Measurements from ENCODE around the gene CASK. TPM values are rescaled to one million over a fixed set of nuclear protein-coding genes. Genes with fewer than 3 reads are reported as not detected.
"Not testable (repeated sequence)": the region's sequence is repeated elsewhere in the genome, so short reads cannot be mapped to it uniquely, and the experiment has no call there.

The CASK gene
- total RNA-seq, 6 experiments from 2014 or later, result 17.8 to 23.8 (median 20.4) TPM

GRCh38 chrX:41514179-41514578, 409.2 kb downstream of the CASK start:
- Histone ChIP-seq H3K9me3 (no peaks in the 10 kb centered on the region), H3K27me3 (no peaks in the 10 kb centered on the region), H3K27ac (no peak overlapping the region), H3K4me1 (no peaks in the 10 kb centered on the region), H3K4me3 (no peak overlapping the region), H3K36me3 (no peaks in the 10 kb centered on the region)
- DNase-seq (no peak), ATAC-seq (no peak)
- TF ChIP-seq POLR2A (IDR thresholded peaks at IDR 0.05) (no peak), CTCF (IDR thresholded peaks at IDR 0.05) (no peak)
- WGBS (ENCODE audit: insufficient coverage, low coverage, low lambda C conversion rate, missing lambda C conversion rate), result 66% methylated on average over 4 of the region's 9 CpGs
- intact Hi-C loops (cut with DNase I), result no loop called here

GRCh38 chrX:41512853-41513252, 410.5 kb downstream of the CASK start:
- H3K36me3 ChIP-seq; ATAC-seq; H3K9me3 ChIP-seq; intact Hi-C loops (cut with DNase I); H3K27me3 ChIP-seq; H3K27ac ChIP-seq; H3K4me3 ChIP-seq; DNase-seq; H3K4me1 ChIP-seq: not testable (repeated sequence)
- WGBS (ENCODE audit: insufficient coverage, low coverage, low lambda C conversion rate, missing lambda C conversion rate), result 73% methylated on average over 2 of the region's 7 CpGs

- no peak for TF ChIP-seq POLR2A (IDR thresholded peaks at IDR 0.05)
- TF ChIP-seq CTCF (IDR thresholded peaks at IDR 0.05), result no peak
- Histone ChIP-seq H3K27me3 (no peaks in the 10 kb centered on the region), H3K4me1 (no peaks in the 10 kb centered on the region), H3K27ac (no peak overlapping the region), H3K36me3 (no peaks in the 10 kb centered on the region), H3K4me3 (no peak overlapping the region), H3K9me3 (no peaks in the 10 kb centered on the region)
- WGBS (ENCODE audit: insufficient coverage, low coverage, low lambda C conversion rate, missing lambda C conversion rate), result 17% methylated on average over 1 of the region's 4 CpGs
- intact Hi-C loops (cut with DNase I), result no loop called here
- ATAC-seq (no peak), DNase-seq (no peak)
These were observed 411.0 kb downstream of the CASK start for GRCh38 chrX:41512394-41512793.

- 76% methylated on average over 3 of the region's 4 CpGs for WGBS (ENCODE audit: insufficient coverage, low coverage, low lambda C conversion rate, missing lambda C conversion rate)
These were observed 415.4 kb downstream of the CASK start for GRCh38 chrX:41507919-41508318.

GRCh38 chrX:41502004-41502403, 421.4 kb downstream of the CASK start:
- intact Hi-C loops (cut with DNase I), result no loop called here
- no peaks in the 10 kb centered on the region for H3K4me1 ChIP-seq
- no peak overlapping the region for H3K4me3 ChIP-seq
- no peaks in the 10 kb centered on the region for H3K9me3 ChIP-seq
- WGBS (ENCODE audit: insufficient coverage, low coverage, low lambda C conversion rate, missing lambda C conversion rate), result 100% methylated on average over 1 of the region's 1 CpG
- no peak overlapping the region for H3K27ac ChIP-seq
- no peak for DNase-seq
- no peak for ATAC-seq
- no peaks in the 10 kb centered on the region for H3K27me3 ChIP-seq
- H3K36me3 ChIP-seq, result no peaks in the 10 kb centered on the region
- TF ChIP-seq POLR2A (IDR thresholded peaks at IDR 0.05) (no peak), CTCF (IDR thresholded peaks at IDR 0.05) (no peak)

More at GRCh38 chrX:41507919-41508318, 415.4 kb downstream of the CASK start:
- Histone ChIP-seq H3K27me3 (no peaks in the 10 kb centered on the region), H3K4me1 (no peaks in the 10 kb centered on the region), H3K27ac (no peak overlapping the region), H3K9me3 (no peaks in the 10 kb centered on the region), H3K36me3 (no peaks in the 10 kb centered on the region), H3K4me3 (no peak overlapping the region)
- intact Hi-C loops (cut with DNase I), result no loop called here
- no peak for TF ChIP-seq POLR2A (IDR thresholded peaks at IDR 0.05)
- TF ChIP-seq CTCF (IDR thresholded peaks at IDR 0.05), result no peak
- ATAC-seq (no peak), DNase-seq (no peak)

Data from right lobe of liver (tissue), 6 donors.